ENCODE data around the gene MLX. TPM values are rescaled to one million over a fixed set of nuclear protein-coding genes. Genes with fewer than 3 reads are reported as not detected.

MLX gene
- total and polyA plus RNA-seq, 2 donors (not counting 1 experiment from before 2014, with no cell fraction given): 36.2 to 49.3 TPM

DNA sequence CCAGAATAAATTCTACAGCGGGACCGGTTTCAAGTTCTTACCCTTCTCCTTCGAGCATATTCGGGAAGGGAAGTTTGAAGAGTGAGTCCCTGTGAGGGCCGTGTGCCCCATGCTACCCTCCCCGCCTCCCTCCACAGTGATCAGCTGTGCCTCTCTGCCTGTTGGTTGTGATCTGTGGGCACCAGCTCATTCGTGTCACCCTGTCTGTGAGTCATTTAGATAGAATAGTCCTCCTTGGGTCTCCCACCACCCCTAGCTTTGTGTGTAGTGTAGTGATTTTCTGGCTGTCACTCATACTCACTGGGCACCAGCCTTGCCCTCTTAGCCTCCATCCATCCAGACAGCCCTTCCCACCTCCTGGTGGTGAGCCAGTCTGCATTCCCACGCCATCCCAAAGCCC is 45.9 kb upstream of the MLX start:
- no peak overlapping the region for H3K4me3 ChIP-seq (replicated peaks in 1 of 4; ENCODE audit: control extremely low read depth in 1 of 4, insufficient read depth in 1 of 4, low read depth in 3 of 4, low read length in 4 of 4)
- H3K36me3 ChIP-seq (ENCODE audit: control insufficient read depth, insufficient read depth, low read length): peaks cover 6% of the 10 kb centered on the region
- peak overlapping the region; percentile 97 for H3K27ac ChIP-seq (ENCODE audit: insufficient read depth, low read length)
- DNase-seq (ENCODE audit: low read depth in 2 of 2): peak in 1 of 2 donors; percentile 34
- H3K27me3 ChIP-seq (ENCODE audit: control insufficient read depth, insufficient read depth, low read length): no peaks in the 10 kb centered on the region
- H3K4me2 ChIP-seq (ENCODE audit: extremely low read depth, insufficient read depth, low read length): peak overlapping the region; percentile 38
- no peak for TF ChIP-seq EZH2 (IDR thresholded peaks at IDR 0.05; ENCODE audit: low read length, missing control alignments)
- peak overlapping the region; percentile 41 for H3K9ac ChIP-seq (ENCODE audit: insufficient read depth, low read length)
- no peak overlapping the region for H2AFZ ChIP-seq (ENCODE audit: low read length)
- no peaks in the 10 kb centered on the region for H4K20me1 ChIP-seq (ENCODE audit: control insufficient read depth, extremely low read depth, insufficient read depth, low read length)
- no peaks in the 10 kb centered on the region for H3K79me2 ChIP-seq (ENCODE audit: control insufficient read depth, insufficient read depth, low read length)
- no peaks in the 10 kb centered on the region for H3K9me3 ChIP-seq (ENCODE audit: control insufficient read depth, insufficient read depth, low read depth, low read length)
- H3K4me1 ChIP-seq (ENCODE audit: control insufficient read depth, extremely low read depth, insufficient read depth, low read length): peaks cover 57% of the 10 kb centered on the region

DNA sequence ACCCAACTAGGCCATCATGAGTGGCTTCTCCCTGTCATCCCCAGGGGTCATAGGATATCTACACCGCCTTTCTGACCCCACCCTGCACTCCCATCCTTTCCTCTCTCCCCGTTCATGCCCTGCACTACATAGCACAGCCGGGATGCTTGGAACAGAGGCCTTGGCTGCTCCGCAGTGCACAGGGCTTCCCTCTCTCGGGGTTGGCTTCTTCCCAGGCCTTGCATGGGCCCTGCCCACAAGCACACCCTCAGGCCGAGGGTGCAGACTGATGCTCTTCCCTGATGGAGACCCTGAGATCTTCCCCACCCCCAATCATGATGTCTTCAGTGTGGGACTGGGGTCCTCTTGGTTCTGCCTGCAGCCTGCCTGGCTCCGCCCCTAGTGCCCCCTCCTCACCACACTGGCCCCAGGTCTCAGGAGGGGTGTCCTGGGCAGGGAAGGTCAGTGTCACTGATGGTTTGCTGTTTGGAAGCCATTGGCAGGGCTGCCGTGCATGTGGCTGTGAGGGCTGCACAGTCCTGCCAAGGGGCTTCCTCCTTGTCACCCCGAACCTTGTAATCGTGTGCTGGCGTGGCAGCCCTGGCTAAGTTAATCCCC is 45.1 kb upstream of the MLX start:
- H3K4me3 ChIP-seq (replicated peaks in 1 of 4; ENCODE audit: control extremely low read depth in 1 of 4, insufficient read depth in 1 of 4, low read depth in 3 of 4, low read length in 4 of 4): no peak overlapping the region
- no peak for TF ChIP-seq EZH2 (IDR thresholded peaks at IDR 0.05; ENCODE audit: low read length, missing control alignments)
- TF ChIP-seq, protein P1, sequence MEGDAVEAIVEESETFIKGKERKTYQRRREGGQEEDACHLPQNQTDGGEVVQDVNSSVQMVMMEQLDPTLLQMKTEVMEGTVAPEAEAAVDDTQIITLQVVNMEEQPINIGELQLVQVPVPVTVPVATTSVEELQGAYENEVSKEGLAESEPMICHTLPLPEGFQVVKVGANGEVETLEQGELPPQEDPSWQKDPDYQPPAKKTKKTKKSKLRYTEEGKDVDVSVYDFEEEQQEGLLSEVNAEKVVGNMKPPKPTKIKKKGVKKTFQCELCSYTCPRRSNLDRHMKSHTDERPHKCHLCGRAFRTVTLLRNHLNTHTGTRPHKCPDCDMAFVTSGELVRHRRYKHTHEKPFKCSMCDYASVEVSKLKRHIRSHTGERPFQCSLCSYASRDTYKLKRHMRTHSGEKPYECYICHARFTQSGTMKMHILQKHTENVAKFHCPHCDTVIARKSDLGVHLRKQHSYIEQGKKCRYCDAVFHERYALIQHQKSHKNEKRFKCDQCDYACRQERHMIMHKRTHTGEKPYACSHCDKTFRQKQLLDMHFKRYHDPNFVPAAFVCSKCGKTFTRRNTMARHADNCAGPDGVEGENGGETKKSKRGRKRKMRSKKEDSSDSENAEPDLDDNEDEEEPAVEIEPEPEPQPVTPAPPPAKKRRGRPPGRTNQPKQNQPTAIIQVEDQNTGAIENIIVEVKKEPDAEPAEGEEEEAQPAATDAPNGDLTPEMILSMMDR (conservative IDR thresholded peaks at IDR 0.05 in 1 of 2, IDR thresholded peaks at IDR 0.05 in 1 of 2; ENCODE audit: low read depth in 1 of 2, low read length in 2 of 2): no peak
- H3K27ac ChIP-seq (ENCODE audit: insufficient read depth, low read length): peak overlapping the region; percentile 97
- DNase-seq (ENCODE audit: low read depth in 2 of 2): peak in 1 of 2 donors; percentile 47
- no peaks in the 10 kb centered on the region for H3K27me3 ChIP-seq (ENCODE audit: control insufficient read depth, insufficient read depth, low read length)
- H3K4me2 ChIP-seq (ENCODE audit: extremely low read depth, insufficient read depth, low read length): peak overlapping the region; percentile 38
- no peaks in the 10 kb centered on the region for H3K9me3 ChIP-seq (ENCODE audit: control insufficient read depth, insufficient read depth, low read depth, low read length)
- peak overlapping the region; percentile 28 for H3K9ac ChIP-seq (ENCODE audit: insufficient read depth, low read length)
- no peaks in the 10 kb centered on the region for H4K20me1 ChIP-seq (ENCODE audit: control insufficient read depth, extremely low read depth, insufficient read depth, low read length)
- H3K4me1 ChIP-seq (ENCODE audit: control insufficient read depth, extremely low read depth, insufficient read depth, low read length): peaks cover 58% of the 10 kb centered on the region
- H2AFZ ChIP-seq (ENCODE audit: low read length): no peak overlapping the region
- H3K79me2 ChIP-seq (ENCODE audit: control insufficient read depth, insufficient read depth, low read length): no peaks in the 10 kb centered on the region
- H3K36me3 ChIP-seq (ENCODE audit: control insufficient read depth, insufficient read depth, low read length): peaks cover 6% of the 10 kb centered on the region

GRCh38 chr17:42522263-42522790 is 44.6 kb upstream of the MLX start:
- H2AFZ ChIP-seq (ENCODE audit: low read length): no peak overlapping the region
- H3K9ac ChIP-seq (ENCODE audit: insufficient read depth, low read length): peak overlapping the region; percentile 28
- DNase-seq (ENCODE audit: low read depth in 2 of 2): no peak

More at GRCh38 chr17:42522263-42522790, 44.6 kb upstream of the MLX start:
- H3K27me3 ChIP-seq (ENCODE audit: control insufficient read depth, insufficient read depth, low read length): no peaks in the 10 kb centered on the region
- H3K27ac ChIP-seq (ENCODE audit: insufficient read depth, low read length): peak overlapping the region; percentile 97
- H3K36me3 ChIP-seq (ENCODE audit: control insufficient read depth, insufficient read depth, low read length): peaks cover 6% of the 10 kb centered on the region
- H3K79me2 ChIP-seq (ENCODE audit: control insufficient read depth, insufficient read depth, low read length): no peaks in the 10 kb centered on the region
- no peaks in the 10 kb centered on the region for H3K9me3 ChIP-seq (ENCODE audit: control insufficient read depth, insufficient read depth, low read depth, low read length)
- H3K4me3 ChIP-seq (replicated peaks in 1 of 4; ENCODE audit: control extremely low read depth in 1 of 4, insufficient read depth in 1 of 4, low read depth in 3 of 4, low read length in 4 of 4): no peak overlapping the region
- H3K4me2 ChIP-seq (ENCODE audit: extremely low read depth, insufficient read depth, low read length): peak overlapping the region; percentile 19
- no peaks in the 10 kb centered on the region for H4K20me1 ChIP-seq (ENCODE audit: control insufficient read depth, extremely low read depth, insufficient read depth, low read length)
- TF ChIP-seq EZH2 (IDR thresholded peaks at IDR 0.05; ENCODE audit: low read length, missing control alignments): no peak
- TF ChIP-seq, protein P1 (conservative IDR thresholded peaks at IDR 0.05 in 1 of 2, IDR thresholded peaks at IDR 0.05 in 1 of 2; ENCODE audit: low read depth in 1 of 2, low read length in 2 of 2): no peak
- peaks cover 58% of the 10 kb centered on the region for H3K4me1 ChIP-seq (ENCODE audit: control insufficient read depth, extremely low read depth, insufficient read depth, low read length)

All from fibroblast of lung (primary cell).